ENCODE data around the gene NCOA7. TPM values are rescaled to one million over a fixed set of nuclear protein-coding genes. Genes with fewer than 3 reads are reported as not detected.

The NCOA7 gene
- total and polyA plus RNA-seq, 10 of the 15 experiments (the other 5 are each of a cell fraction or from before 2014, with no cell fraction given) = 18.9 to 50.3 (median 34.2) TPM

DNA sequence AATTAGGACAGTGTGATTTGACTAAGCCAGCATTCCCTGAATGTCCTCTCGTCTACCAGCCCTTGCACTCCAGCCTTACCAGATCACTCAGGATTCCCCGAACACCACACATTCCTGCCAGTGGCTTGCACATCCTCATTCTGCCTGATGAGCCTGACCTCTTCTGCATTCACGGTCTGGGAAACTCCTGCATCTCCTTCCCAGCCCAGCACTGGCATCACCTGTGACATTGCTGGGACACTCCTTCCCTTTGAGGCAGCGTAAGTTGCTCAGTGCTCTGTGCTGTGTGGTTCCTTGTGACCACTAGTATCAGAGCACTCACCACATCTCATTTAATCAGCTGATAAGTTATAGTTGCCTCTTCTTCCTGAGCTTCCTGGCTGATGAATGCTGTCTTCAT lies 17.3 kb downstream of the NCOA7 start (continued):
- TF ChIP-seq NFIC (IDR thresholded peaks at IDR 0.05; ENCODE audit: low read depth, low read length) (no peak), POLR2A (IDR thresholded peaks at IDR 0.05; ENCODE audit: low read depth, low read length) (0 out of 2 replicates have a peak, but pooled peaks have one; percentile 19), ASH2L (IDR thresholded peaks at IDR 0.05; ENCODE audit: borderline replicate concordance, low read depth) (no peak)

DNA sequence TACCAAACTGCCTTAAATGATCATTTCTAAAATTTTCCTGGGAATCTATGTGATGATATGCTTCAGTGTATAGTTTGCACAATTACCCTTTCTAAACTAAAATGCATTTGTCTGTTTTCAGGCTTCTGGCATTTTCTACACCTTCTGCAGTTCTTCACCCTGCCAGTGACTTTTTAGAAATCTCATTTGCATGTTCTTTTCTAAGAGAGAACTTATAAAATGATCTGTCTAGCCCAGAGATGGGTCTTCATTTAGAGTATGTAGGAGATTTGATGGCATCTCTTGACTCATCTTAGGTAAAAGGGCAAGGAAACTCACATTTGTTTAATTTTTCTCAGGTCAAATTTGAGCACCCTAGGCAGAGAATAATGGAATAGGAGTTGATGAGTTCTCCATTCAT lies 17.8 kb downstream of the NCOA7 start:
- POLR2A ChIA-PET = interaction anchor here (1.6 to 9.6 kb wide), 4 partner anchors 9 to 22 kb away, joined by 7 to 79 read pairs (median 12); partner anchors contain the start of gene NCOA7
- BruUV-seq (replicated peaks) = no TSS peak

More for the DNA sequence above, 17.8 kb downstream of the NCOA7 start:
- FAIRE-seq (no peak), ATAC-seq (no peak), DNase-seq (ENCODE audit: low read depth, low spot score) (no peak)
- H3K27me3 ChIP-seq (replicated peaks in 1 of 2; ENCODE audit: control insufficient read depth in 2 of 2, insufficient read depth in 2 of 2, low read length in 1 of 2) = no peaks in the 10 kb centered on the region
- H3K4me3 ChIP-seq = peak overlapping the region; percentile 3; the same call in 1 of the 2 replicates
- H4K20me1 ChIP-seq (ENCODE audit: control insufficient read depth, insufficient read depth) = no peaks in the 10 kb centered on the region
- no peak overlapping the region for H3K9ac ChIP-seq (ENCODE audit: control insufficient read depth, insufficient read depth, low read length)
- ChIA-PET CTCF (interaction anchor here (0.8 to 10.3 kb wide), 5 partner anchors 15 to 166 kb away, joined by 3 to 197 read pairs (median 3); partner anchors contain the start of gene NCOA7), SMC1A (ENCODE audit: uncharacterized antibody, unreplicated experiment) (interaction anchor here (1.2 to 15.7 kb wide), 6 partner anchors 9 to 144 kb away, joined by 3 to 325 read pairs (median 12); partner anchors contain the start of gene NCOA7), RAD21 (ENCODE audit: unreplicated experiment) (interaction anchor here (0.9 to 10.0 kb wide), 6 partner anchors 11 to 178 kb away, joined by 3 to 185 read pairs (median 6); partner anchors contain the start of genes NCOA7 and TRMT11)
- peaks cover 65% of the 10 kb centered on the region for H3K79me2 ChIP-seq (ENCODE audit: control insufficient read depth, insufficient read depth, low read length)
- H3K4me1 ChIP-seq (ENCODE audit: control insufficient read depth, insufficient read depth, low read length) = peaks cover 78% of the 10 kb centered on the region
- H3K27ac ChIP-seq (ENCODE audit: control insufficient read depth, insufficient read depth) = peak overlapping the region; percentile 43; the same call in 1 of the 2 replicates
- H3K9me3 ChIP-seq (replicated peaks; ENCODE audit: control insufficient read depth, insufficient read depth, low read length) = no peaks in the 10 kb centered on the region
- H3K36me3 ChIP-seq (ENCODE audit: control insufficient read depth in 2 of 2, insufficient read depth in 2 of 2, low read length in 1 of 2) = no peaks in the 10 kb centered on the region
- H3K4me2 ChIP-seq (ENCODE audit: control insufficient read depth, insufficient read depth) = peak overlapping the region; percentile 32
- TF ChIP-seq, protein P1, sequence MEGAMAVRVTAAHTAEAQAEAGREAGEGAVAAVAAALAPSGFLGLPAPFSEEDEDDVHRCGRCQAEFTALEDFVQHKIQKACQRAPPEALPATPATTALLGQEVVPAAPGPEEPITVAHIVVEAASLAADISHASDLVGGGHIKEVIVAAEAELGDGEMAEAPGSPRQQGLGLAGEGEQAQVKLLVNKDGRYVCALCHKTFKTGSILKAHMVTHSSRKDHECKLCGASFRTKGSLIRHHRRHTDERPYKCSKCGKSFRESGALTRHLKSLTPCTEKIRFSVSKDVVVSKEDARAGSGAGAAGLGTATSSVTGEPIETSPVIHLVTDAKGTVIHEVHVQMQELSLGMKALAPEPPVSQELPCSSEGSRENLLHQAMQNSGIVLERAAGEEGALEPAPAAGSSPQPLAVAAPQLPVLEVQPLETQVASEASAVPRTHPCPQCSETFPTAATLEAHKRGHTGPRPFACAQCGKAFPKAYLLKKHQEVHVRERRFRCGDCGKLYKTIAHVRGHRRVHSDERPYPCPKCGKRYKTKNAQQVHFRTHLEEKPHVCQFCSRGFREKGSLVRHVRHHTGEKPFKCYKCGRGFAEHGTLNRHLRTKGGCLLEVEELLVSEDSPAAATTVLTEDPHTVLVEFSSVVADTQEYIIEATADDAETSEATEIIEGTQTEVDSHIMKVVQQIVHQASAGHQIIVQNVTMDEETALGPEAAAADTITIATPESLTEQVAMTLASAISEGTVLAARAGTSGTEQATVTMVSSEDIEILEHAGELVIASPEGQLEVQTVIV (IDR thresholded peaks at IDR 0.05; ENCODE audit: borderline replicate concordance, partially characterized antibody) = no peak
- no peak for TF ChIP-seq CHD1 (IDR thresholded peaks at IDR 0.05; ENCODE audit: low read depth, low read length)
- TF ChIP-seq KAT2A (conservative IDR thresholded peaks at IDR 0.05; ENCODE audit: control insufficient read depth, low read depth, low read length) = no peak
- TF ChIP-seq ZNF274 (IDR thresholded peaks at IDR 0.05; ENCODE audit: insufficient read depth, insufficient read length) = no peak
- TF ChIP-seq, protein P2, sequence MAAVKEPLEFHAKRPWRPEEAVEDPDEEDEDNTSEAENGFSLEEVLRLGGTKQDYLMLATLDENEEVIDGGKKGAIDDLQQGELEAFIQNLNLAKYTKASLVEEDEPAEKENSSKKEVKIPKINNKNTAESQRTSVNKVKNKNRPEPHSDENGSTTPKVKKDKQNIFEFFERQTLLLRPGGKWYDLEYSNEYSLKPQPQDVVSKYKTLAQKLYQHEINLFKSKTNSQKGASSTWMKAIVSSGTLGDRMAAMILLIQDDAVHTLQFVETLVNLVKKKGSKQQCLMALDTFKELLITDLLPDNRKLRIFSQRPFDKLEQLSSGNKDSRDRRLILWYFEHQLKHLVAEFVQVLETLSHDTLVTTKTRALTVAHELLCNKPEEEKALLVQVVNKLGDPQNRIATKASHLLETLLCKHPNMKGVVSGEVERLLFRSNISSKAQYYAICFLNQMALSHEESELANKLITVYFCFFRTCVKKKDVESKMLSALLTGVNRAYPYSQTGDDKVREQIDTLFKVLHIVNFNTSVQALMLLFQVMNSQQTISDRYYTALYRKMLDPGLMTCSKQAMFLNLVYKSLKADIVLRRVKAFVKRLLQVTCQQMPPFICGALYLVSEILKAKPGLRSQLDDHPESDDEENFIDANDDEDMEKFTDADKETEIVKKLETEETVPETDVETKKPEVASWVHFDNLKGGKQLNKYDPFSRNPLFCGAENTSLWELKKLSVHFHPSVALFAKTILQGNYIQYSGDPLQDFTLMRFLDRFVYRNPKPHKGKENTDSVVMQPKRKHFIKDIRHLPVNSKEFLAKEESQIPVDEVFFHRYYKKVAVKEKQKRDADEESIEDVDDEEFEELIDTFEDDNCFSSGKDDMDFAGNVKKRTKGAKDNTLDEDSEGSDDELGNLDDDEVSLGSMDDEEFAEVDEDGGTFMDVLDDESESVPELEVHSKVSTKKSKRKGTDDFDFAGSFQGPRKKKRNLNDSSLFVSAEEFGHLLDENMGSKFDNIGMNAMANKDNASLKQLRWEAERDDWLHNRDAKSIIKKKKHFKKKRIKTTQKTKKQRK (IDR thresholded peaks at IDR 0.05; ENCODE audit: low read depth, low read length) = no peak
- no peak for TF ChIP-seq NR2C2 (IDR thresholded peaks at IDR 0.05; ENCODE audit: borderline replicate concordance, control insufficient read depth, insufficient read length, low read depth)
- TF ChIP-seq TCF7 (IDR thresholded peaks at IDR 0.05; ENCODE audit: borderline replicate concordance) = no peak
- TF ChIP-seq PAX5 (IDR thresholded peaks at IDR 0.05; ENCODE audit: borderline replicate concordance, low read depth, low read length) = no peak
- TF ChIP-seq ATF7 (IDR thresholded peaks at IDR 0.05; ENCODE audit: low read depth) = no peak
- intact Hi-C loops (cut with micrococcal nuclease; ENCODE audit: unreplicated experiment) (no loop called here), in situ Hi-C loops (cut with MboI) (no loop called here)
- H2AFZ ChIP-seq (ENCODE audit: control insufficient read depth, low read depth, low read length) = no peak overlapping the region

Data from GM12878 (cell line).